ELF-1 (cell line): ENCODE data around the gene OSBPL5.

Experiments
- DNase-seq: peaks from one replicate; pipeline ENCODE4 v3.0.0-alpha.2; 2016; ENCODE audit warnings: low read depth, low spot score

The OSBPL5 gene

GRCh38 chr11:3052567-3052966 lies 112.5 kb downstream of the OSBPL5 start:
- DNase-seq = no peak

GRCh38 chr11:3052109-3052479 lies 113.0 kb downstream of the OSBPL5 start:
- DNase-seq = peak; percentile 28

- DNase-seq = peak; percentile 42
Measured at GRCh38 chr11:3051196-3052108, 113.7 kb downstream of the OSBPL5 start.

GRCh38 chr11:3050386-3051195 lies 114.5 kb downstream of the OSBPL5 start:
- peak; percentile 47 for DNase-seq

GRCh38 chr11:3049430-3050243 lies 115.5 kb downstream of the OSBPL5 start:
- peak; percentile 59 for DNase-seq

- no peak for DNase-seq
Measured at GRCh38 chr11:3047637-3048036, 117.5 kb downstream of the OSBPL5 start.

GRCh38 chr11:3046641-3047040 lies 118.5 kb downstream of the OSBPL5 start:
- DNase-seq = no peak

- DNase-seq = no peak
Measured at GRCh38 chr11:3046190-3046589, 118.9 kb downstream of the OSBPL5 start.

- DNase-seq = no peak
Measured at GRCh38 chr11:3044915-3045314, 120.2 kb downstream of the OSBPL5 start.

- peak; percentile 47 for DNase-seq
Measured at GRCh38 chr11:3044004-3044403, 121.1 kb downstream of the OSBPL5 start.

GRCh38 chr11:3043315-3043871 lies 121.7 kb downstream of the OSBPL5 start:
- no peak for DNase-seq

GRCh38 chr11:3042496-3043314 lies 122.4 kb downstream of the OSBPL5 start:
- DNase-seq = peak; percentile 19

- peak; percentile 21 for DNase-seq
Measured at GRCh38 chr11:3041699-3042441, 123.2 kb downstream of the OSBPL5 start.

GRCh38 chr11:3040881-3041280 lies 124.2 kb downstream of the OSBPL5 start:
- DNase-seq = no peak

GRCh38 chr11:3037945-3038271 lies 127.2 kb downstream of the OSBPL5 start:
- DNase-seq = no peak
